GM21367 (cell line): ENCODE results near the gene PM20D1.

Experiments
- ATAC-seq: cut with Tn5 transposase; IDR thresholded peaks from one replicate; pipeline ENCODE4 v1.9.1; 2021; ENCODE audit not compliant: unreplicated experiment

Gene PM20D1

DNA sequence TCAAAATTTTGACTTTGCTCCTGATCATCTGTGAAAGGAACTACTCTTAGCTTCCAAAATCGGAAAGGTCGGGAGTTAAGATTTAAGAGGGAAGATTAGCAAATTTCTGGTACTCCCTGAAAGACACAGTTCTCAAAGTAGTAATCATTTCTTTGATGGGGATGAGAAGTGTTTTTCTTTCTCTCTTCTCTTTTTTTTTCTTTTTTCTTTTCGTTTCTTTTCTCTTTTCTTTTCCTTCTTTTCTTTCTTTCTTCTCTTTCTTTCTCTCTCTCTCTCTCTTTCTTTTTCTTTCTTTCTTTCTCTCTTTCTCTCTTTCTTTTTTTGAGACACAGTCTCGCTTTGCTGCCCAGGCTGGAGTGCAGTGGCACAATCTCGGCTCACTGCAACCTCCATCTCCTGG lies 69.6 kb downstream of the PM20D1 start:
- ATAC-seq, result no peak
